NCI-H524 treated with DMSO at 0.1 percent for 48 hours (cell line): ENCODE results near the gene CPHXL2.

Experiments
- DNase-seq: peaks from one replicate; lab custom pipeline; 2025; lab: John Stamatoyannopoulos, UW

Gene CPHXL2

DNA sequence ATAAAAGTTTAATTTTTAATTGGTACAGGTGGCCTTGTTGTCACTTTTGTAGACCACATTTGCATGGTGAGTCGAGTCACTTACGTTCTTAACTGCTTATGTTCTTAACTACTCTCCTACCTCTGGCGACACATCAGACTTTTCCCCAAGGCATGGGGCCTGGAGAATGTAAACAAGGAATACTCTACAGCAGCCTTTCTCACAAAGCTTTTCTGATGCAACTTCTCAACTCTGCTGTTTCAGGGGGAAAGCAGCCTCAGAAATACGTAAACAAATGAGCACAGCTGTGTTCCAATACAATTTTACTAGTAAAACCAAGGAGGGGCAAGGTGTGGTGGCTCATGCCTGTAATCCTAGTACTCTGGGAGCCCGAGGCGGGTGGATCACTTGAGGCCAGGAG is 36.2 kb downstream of the CPHXL2 start:
- DNase-seq = no peak

DNA sequence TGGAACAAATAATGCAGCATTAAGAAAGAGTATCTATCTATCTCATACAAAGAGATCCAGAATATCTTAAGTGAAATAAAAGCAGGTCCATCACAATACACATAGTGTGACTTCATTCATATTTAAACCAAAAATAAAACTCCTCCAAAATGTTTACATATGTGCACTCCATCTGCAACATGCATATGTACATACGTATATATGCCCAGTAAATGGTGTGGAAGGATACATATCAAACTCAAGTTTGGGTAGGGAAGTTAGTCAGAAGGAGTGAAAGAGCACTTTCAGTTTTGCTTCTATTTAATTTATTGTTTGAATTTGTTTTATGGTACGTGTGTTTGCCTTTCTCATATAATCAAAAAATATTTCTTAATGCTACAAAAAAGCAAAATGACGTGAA is 41.8 kb downstream of the CPHXL2 start:
- no peak for DNase-seq

DNA sequence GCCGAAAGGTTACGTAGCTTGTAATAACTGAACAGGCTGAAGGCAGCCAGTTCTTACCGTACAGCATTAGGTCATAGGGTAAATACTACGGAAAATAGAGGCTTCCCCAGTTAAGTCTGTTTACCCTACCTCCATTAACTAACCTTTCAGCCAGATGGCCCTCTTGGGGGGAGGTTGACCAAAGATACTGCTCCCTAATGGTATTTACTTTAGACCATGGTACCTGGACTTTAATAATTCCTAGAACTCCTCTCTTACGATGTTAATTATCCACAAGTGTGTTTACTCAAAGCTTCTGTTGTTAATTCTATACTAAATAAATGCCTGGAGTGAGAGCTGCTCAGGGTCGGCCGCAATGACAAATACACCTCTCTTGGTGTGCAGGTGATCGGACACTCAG is 44.0 kb downstream of the CPHXL2 start:
- DNase-seq = no peak

DNA sequence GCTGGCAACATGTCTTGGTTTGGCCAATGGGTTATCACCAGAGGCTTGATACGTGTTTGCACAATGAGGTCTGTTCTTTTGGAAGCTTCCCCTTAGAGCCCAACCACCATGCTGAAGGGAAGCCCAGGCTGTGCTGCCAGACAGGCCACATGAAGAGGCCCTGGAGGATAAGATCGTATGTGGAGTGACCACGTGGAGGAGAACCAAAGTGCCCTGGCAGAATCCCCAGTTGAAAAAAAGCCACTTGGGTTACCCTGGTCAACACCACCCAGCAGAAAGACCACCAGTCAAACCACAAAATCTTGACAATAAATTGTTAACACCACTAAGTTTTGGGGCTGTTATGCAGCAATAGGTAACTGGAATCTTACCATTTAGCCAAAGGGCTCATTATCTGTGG is 46.8 kb downstream of the CPHXL2 start:
- no peak for DNase-seq

DNA sequence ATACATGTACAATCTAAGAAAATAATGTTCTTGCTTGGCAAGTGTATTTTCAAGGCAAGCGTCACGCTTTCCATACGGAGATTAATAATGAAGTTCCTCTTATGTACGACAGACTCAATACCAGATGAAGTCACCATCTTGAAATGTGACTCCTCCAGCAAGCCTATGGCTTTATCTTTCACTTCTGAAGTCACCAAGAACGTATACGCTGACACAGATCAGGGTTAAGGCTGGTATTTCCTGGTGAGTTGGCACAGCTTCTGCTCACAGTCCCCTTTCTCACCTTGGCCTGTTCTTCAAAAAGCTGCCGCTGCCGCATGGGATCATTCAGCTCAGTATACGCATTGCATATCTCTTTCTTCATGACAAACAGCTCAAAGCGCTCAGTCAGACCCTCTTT is 47.7 kb downstream of the CPHXL2 start:
- DNase-seq = no peak

DNA sequence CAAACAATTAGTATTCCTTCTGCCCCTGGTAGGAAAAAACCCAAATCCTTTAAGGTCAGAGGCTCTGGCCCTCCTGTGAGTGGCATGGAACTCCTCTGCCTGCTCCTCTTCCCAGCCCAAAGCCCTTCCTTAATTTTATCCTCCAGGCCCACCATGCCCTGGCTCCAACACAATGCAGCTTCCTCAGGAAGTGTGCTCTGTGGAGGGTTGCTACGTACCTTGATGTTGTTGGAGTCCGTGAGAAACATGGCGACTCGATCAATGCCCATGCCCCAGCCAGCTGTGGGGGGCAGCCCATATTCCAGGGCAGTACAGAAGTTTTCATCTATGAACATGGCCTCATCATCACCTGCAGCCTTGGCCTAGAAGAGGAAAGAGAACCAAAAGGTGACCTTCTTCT is 48.5 kb downstream of the CPHXL2 start:
- DNase-seq = no peak

DNA sequence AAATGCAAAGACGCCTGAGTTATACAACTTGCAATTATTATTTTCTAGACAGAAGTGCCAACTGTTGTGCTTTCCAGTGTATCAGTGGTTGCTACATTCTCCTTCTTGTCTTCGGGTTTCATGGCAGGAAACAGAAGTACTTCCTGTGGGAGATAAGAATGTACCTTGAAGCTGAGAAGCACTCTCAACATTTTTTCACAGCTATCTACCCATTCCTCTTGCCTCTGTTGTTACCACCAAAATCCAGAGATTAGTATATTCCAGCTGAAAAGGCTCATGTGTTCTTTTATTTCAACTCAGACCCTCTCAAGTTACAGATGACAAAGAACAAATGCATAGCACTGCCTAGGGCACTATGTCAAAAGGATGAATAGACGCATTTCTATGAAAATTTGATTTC is 49.0 kb downstream of the CPHXL2 start:
- no peak for DNase-seq

DNA sequence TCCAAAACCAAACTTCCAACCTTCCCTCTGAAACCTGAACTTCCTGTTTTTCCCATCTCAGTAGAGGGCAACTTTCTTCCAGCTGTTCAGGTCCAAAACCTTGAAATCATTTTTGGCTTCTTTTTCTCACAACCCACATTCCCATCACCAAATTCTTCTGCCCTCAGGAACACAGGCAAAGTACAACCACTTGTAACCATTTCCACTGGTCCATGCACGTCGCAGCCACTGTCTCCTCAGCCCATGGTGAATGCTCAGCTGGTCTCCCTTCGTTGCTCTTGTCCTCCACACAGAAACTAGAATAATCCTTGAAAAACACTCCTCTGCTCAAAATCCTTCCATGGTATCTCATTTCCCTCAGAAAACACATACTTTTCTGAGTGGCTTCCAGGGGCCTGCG is 50.0 kb downstream of the CPHXL2 start:
- DNase-seq = no peak

DNA sequence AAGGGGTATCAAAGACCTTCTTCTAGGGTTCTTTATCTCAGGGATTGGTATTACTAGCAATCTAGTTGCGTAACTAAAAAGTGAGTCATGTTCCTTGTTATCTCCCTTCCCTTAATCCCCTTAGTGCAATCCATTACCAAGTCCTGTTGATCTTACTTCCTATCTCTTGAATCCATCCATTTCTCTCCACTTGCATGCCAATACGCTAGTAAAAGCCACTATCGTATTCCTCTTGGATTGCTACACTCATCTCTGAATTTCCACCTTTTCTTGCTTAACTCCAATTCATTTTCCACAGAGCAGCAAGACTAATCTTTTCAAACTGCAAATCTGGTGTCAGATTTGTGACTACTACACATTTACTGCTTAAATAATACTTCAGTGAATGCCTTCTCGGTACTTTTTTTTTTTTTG is 51.9 kb downstream of the CPHXL2 start:
- DNase-seq = no peak

DNA sequence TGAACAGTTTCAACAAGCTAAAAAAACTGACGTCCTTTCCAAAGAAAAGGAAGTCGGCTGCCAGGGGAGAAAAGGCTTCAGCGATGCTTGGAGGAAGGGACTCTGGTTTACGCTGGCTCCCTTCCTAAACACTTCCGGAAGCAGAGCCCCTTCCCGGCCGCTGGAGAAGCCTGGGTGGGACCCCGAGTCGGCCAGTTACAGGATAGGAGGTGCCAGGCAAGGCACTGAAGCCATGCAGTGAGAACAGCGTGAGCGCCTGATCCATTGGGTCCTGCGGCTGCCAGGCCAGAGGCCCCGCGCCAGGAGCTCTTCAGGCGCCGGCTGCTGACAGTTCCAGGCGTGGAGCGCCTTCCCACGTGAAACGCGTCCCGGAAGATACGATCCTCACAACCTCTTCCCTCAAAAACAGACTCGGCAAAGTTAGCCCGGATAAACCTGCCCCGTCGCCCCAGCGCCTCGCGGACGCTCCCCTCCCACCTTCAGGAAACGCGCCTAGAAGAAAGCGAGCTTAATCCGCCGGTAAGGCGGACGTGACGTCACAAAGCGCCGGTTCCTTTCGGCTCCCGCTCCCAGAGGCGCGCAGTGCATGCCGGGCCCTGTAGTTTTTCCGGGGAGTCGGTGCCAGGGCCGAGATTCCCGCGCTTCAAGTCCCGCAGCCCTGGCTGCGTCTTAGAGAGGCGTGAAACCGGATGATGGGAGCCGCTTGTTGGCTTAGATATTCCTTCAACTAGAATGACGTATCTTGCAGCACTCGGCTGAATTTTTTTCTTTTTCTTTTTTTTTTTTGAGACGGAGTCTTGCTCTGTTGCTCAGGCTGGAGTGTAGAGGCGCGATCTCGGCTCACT is 53.8 kb downstream of the CPHXL2 start, which contains the start of gene ADAT1:
TSS of gene ADAT1 (minus strand) at position 521 of the 845 bp plus-strand sequence. CDS start 2,482 bp downstream, outside the sequence.
- peak; percentile 82 for DNase-seq

DNA sequence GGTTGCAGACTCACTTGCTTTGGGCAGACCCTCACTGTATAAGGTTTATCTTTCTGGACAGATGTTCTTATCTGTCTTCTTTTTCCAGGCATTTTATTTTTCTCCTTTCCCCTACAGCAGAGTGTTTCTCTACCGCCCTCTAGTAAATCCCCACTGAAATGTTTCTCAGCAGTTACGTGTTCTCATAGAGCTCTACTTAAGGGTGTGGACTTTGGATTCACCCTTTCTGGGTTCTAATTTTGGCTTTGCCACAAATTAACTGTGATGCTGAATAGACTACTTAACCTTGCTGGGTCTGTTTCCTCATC is 55.7 kb downstream of the CPHXL2 start:
- DNase-seq = peak; percentile 31

DNA sequence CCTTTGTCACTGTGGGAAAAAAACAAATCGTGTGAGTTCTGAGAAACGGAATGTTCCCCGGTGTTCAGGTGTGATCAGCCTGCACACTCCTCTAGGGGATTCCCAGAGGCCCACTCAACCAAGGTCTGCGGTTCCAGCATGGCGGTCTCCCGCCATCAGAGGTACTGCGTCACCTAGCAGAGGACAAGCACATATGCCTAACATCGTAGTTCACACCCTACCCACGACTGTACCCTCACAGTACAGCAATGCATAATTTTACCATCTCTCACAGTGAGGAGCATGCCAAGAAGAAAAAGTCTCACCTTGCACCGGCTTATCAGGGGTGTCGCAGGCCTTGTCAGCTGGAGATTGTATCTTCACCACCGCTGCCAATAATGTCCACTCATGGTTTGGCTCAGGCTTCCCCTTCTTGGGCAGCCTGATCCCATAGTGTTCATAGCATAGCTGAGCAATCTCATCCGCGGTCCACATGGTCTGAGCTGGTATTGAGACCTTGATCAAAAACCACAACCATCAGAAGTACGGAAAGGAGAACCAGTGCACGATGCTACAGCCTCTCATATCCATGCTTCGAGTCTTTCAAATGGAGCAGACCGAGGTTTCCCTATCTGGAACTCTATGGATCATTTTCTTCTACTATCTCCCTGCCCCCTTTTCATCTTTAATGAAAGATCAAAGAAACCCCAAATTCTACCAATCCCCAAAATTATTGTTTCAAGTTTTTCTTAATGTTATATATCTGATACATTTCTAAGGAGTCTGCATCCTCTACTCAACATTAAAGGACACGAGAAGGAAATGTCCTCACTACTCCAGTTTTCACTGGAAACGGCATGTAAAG is 56.3 kb downstream of the CPHXL2 start:
- DNase-seq = no peak

DNA sequence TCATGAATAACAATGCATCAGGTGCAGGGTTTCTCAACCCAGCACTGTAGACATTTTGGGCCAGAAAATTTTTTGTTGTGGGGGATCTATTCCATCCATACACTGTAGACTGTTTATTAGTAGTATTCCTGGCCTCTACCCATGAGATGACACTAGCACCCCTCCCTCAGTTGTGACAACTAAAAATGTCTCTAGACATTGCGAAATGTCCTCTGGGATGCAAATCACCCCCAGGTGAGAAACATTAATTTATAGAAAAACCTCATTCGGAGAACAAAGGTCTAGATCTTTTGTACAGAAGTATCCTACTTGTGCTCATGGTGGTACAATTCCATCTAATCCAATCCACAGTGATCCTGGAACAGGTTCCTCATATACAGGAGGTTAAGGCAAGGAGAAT is 58.0 kb downstream of the CPHXL2 start:
- DNase-seq = no peak

DNA sequence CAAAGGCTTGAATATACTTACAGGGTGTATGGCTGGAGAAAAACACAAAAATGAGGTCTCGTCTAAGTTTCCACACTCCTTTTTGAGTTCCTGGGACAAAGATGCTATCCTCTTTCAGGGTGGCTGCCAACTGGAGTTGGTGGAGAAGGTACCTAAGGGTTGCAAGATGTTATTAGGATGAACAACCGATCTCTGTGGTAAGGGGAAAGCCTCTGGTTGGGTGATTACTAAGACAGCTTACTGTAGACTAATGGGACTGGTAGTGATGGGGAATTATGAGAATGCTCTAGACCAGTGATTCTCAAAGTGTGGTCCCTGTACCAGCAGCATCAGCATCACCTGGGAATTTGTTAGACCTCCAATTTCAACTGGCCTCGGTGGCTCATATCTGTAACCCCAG is 59.7 kb downstream of the CPHXL2 start:
- DNase-seq = no peak

DNA sequence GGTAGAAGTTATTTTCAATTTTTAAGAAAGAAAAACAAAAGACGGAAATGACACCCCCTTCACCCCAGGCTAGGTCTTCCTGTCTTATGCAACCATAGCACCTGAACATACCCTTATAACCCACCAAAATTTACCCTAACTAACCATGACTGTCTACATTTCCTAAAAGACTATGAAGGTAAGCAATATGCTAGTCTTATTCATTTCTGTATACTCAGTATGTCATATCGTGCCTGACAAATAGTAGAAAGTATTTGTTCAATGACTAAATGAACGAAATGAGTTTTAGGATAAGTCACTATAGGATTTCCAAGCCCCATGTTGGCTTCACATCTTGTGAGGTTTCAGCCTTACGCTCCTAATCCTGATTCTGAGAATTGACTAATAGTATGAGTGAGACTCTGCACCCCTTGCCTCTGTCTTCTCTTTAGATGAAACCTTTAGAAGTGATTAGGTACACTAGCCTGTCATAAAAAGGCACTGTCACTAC is 60.2 kb downstream of the CPHXL2 start:
- no peak for DNase-seq

DNA sequence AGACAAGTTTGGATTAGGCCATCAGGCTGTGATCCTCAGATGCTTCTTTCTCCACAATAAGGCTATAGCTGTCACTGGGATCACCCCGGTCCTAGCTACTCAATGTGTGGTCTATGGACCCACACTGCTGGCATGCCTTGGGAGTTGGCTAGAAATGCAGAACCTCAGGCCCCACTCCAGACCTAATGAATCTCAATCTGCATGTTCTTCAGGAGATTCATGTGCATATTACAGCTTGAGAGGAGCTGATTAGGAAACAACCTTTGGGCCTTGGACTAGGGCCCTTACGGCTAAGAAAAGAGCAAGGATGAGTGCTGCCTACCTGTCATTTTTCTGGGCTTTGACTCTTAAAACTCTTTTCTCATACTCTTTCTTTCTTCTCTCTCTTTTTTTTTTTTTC is 61.2 kb downstream of the CPHXL2 start:
- DNase-seq = no peak

DNA sequence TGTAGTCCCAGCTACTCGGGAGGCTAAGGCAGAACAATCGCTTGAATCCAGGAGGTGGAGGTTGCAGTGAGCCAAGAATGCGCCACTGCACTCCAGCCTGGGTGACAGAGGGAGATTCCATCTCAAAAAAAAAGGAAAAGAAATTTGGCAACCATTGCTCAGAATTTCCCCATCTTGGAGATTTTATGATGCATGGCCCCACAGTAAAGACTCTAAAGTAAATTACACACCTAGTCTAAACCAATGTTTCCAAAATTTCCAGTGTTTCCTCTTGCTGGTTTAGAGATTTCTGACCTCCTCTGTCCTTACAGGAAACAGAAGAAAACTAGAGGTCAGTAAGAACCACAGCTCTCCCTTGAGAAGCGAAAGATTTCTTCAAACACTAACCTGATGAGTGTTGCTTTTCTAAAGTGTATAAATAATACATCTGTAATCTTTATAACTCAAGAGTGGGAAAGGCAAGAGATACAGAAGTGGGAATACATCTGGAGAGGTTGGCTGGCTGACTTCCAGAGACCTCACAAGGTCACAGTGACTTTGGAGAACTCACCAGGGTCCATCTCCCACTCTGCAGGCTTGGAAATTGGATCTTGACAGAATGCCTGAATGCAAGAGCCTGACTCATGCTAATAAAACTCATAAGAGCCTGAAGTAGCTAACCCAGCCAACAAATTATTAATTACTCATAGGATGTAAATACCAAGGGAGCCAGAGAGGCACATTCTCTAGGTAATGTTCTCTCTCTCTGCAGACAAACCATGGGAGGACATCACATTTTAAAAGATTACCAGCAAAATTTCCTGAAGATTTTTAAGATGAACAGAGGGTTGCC is 62.5 kb downstream of the CPHXL2 start:
- no peak for DNase-seq
